Neural progenitor cell (in vitro differentiated cells): Measurements from ENCODE around the gene SLC4A2. TPM values are rescaled to one million over a fixed set of nuclear protein-coding genes. Genes with fewer than 3 reads are reported as not detected.
A peak's percentile ranks its signal among the peaks of the same experiment; 100 is the strongest.

Experiments used
- DNase-seq: peaks from one replicate; pipeline ENCODE4 v3.0.0-alpha.2; 2016; ENCODE audit warnings: low spot score
- H2AFZ ChIP-seq: fragments of 200-600 bp; sonication (generic); replicated peaks from 2 replicates; pipeline ENCODE4 v1.6.1; 2016; ENCODE audit warnings: antibody characterized with exemption
- H3F3A ChIP-seq: fragments of 200-600 bp; sonication (generic); 2 replicates; pipeline ENCODE4 v1.6.1; 2016; ENCODE audit warnings: antibody characterized with exemption, low read depth
- H3K27ac ChIP-seq: fragments of 200-600 bp; sonication (generic); 2 replicates; pipeline ENCODE4 v1.5.1; 2016; ENCODE audit warnings: mild to moderate bottlenecking
- H3K27me3 ChIP-seq: fragments of 200-600 bp; sonication (generic); 2 replicates; pipeline ENCODE4 v1.6.1; 2016; ENCODE audit warnings: mild to moderate bottlenecking, moderate library complexity
- H3K36me3 ChIP-seq: fragments of 200-600 bp; sonication (generic); 2 replicates; pipeline ENCODE4 v1.5.1; 2016
- H3K4me1 ChIP-seq: fragments of 200-600 bp; sonication (generic); 2 replicates; pipeline ENCODE4 v1.6.1; 2016; ENCODE audit warnings: mixed run types
- H3K4me2 ChIP-seq: fragments of 200-600 bp; sonication (generic); 2 replicates; pipeline ENCODE4 v1.6.1; 2016
- H3K4me3 ChIP-seq: fragments of 200-600 bp; sonication (generic); 2 replicates; pipeline ENCODE4 v1.5.1; 2016
- H3K79me2 ChIP-seq: fragments of 200-600 bp; sonication (generic); 2 replicates; pipeline ENCODE4 v1.6.1; 2016; ENCODE audit warnings: low read depth
- H3K9ac ChIP-seq: fragments of 200-600 bp; sonication (generic); 2 replicates; pipeline ENCODE4 v1.6.1; 2016
- H3K9me3 ChIP-seq: fragments of 200-600 bp; sonication (generic); 2 replicates; pipeline ENCODE4 v1.5.1; 2016; ENCODE audit warnings: low read depth
- H4K20me1 ChIP-seq: fragments of 200-600 bp; sonication (generic); 2 replicates; pipeline ENCODE4 v1.6.1; 2016; ENCODE audit warnings: low read depth
- H3K27ac Mint-ChIP-seq: 3 replicates; pipeline ENCODE4 v1.8.0; 2021; ENCODE audit warnings: mixed read lengths
- H3K27me3 Mint-ChIP-seq: 2 replicates; pipeline ENCODE4 v1.8.0; 2022; ENCODE audit warnings: low read depth, mild to moderate bottlenecking, inconsistent platforms, moderate library complexity, mixed read lengths; ENCODE audit not compliant: insufficient read depth
- H3K36me3 Mint-ChIP-seq: 3 replicates; pipeline ENCODE4 v1.8.0; 2021; ENCODE audit warnings: mixed read lengths
- H3K4me1 Mint-ChIP-seq: 3 replicates; pipeline ENCODE4 v1.8.0; 2021; ENCODE audit warnings: mixed read lengths
- H3K4me3 Mint-ChIP-seq: 3 replicates; pipeline ENCODE4 v1.8.0; 2021; ENCODE audit warnings: mild to moderate bottlenecking, moderate library complexity, mixed read lengths
- H3K9me3 Mint-ChIP-seq: 3 replicates; pipeline ENCODE4 v1.8.0; 2020; ENCODE audit warnings: mixed read lengths
- EZH2 ChIP-seq: fragments of 200-600 bp; sonication (generic); IDR thresholded peaks from 2 replicates; pipeline ENCODE4 v1.6.1; 2017; ENCODE audit warnings: antibody characterized with exemption, mild to moderate bottlenecking, moderate library complexity
- EZH2phosphoT487 ChIP-seq: fragments of 200-600 bp; sonication (generic); IDR thresholded peaks from 2 replicates; pipeline ENCODE4 v1.6.1; 2017; ENCODE audit warnings: antibody characterized with exemption
- total RNA-seq: library from RNA; depleted of rRNA; stranded (reverse); fragments of >200 nt; gene quantifications from 2 replicates; pipeline ENCODE4 v1.2.3, GENCODE V29; 2015; ENCODE audit warnings: low replicate concordance
- TF ChIP-seq, protein P1 (sequence below): fragments of 200-600 bp; sonication (generic); IDR thresholded peaks from 2 replicates; pipeline ENCODE4 v1.5.1; 2017; ENCODE audit warnings: antibody characterized with exemption, mild to moderate bottlenecking

SLC4A2 gene
- total RNA-seq, 1 donor from 2014 or later = 26.1 TPM

DNA sequence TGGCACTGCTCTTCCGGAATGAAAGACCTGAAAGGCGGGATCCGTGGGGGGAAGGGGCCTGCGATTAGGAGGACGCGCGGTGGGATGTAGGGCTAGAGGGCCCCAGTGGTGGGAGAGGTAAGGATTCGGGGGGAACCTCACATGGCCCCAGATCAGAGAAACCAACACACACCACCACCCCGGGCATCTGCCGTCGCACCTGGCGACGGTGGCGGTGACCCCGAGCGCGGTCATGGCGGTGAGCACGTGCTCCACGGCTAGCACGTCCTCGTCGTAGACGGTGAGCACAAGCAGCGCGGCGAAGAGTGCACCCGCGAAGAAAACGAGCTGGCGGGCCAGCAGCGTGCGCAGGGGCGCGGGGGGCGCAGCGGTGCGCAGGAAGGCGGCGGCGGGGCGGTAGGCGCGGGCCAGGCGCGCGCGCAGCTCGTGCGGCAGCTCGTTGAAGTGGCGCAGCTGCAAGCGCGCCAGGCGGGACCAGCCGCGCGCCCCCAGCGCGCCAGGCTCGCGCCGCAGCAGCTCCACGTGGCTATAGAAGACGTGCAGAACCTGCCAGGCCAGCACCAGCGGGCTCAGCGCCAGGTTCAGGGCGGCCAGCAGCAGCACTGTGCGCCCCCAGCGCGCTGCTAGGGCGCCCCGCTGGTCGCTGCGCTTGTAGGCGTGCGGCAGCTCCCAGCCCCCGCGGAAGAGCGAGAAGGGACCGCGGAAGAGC, 40.8 kb upstream of the SLC4A2 start:
- Histone ChIP-seq H3K9ac (no peak overlapping the region), H3K4me3 (peak overlapping the region; percentile 34), H3F3A (peaks cover 31% of the 10 kb centered on the region), H3K9me3 (no peaks in the 10 kb centered on the region), H3K4me2 (peak overlapping the region; percentile 74), H3K27ac (no peak overlapping the region), H3K79me2 (no peaks in the 10 kb centered on the region), H2AFZ (peak overlapping the region; percentile 15), H3K27me3 (peaks cover 42% of the 10 kb centered on the region), H4K20me1 (no peaks in the 10 kb centered on the region), H3K4me1 (peaks cover 29% of the 10 kb centered on the region), H3K36me3 (no peaks in the 10 kb centered on the region)
- Mint-ChIP-seq H3K9me3 (no peaks in the 10 kb centered on the region), H3K36me3 (peaks cover 6% of the 10 kb centered on the region), H3K27ac (peak overlapping the region; percentile 91), H3K4me1 (peaks cover 57% of the 10 kb centered on the region), H3K4me3 (peak overlapping the region; percentile 79), H3K27me3 (peaks cover 16% of the 10 kb centered on the region)
- TF ChIP-seq EZH2phosphoT487 (no peak), EZH2 (peak; percentile 58)
- peak; percentile 66 for DNase-seq

DNA sequence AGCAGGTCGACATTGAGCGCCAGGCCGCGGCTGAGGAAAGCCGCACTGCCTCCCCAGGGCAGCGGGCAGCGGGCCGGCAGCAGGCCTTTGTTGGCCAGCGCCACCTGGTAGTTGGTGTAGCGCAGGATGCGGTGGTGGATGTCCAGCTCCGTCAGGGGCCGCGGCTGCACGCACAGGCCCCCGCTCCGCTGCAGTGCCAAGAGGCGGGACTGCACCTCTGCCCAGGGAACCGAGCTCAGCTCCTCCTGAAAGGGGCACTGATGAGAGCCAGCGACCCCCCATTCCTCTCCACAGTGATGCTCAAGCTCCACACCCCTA, 40.3 kb upstream of the SLC4A2 start:
- Histone ChIP-seq H3K9ac (no peak overlapping the region), H4K20me1 (no peaks in the 10 kb centered on the region), H3K27me3 (peaks cover 41% of the 10 kb centered on the region), H3K4me1 (peaks cover 29% of the 10 kb centered on the region), H3K36me3 (no peaks in the 10 kb centered on the region), H3F3A (peaks cover 31% of the 10 kb centered on the region), H3K79me2 (no peaks in the 10 kb centered on the region), H3K9me3 (no peaks in the 10 kb centered on the region), H2AFZ (no peak overlapping the region), H3K27ac (no peak overlapping the region), H3K4me2 (peak overlapping the region; percentile 66), H3K4me3 (no peak overlapping the region)
- H3K4me3 Mint-ChIP-seq = peak overlapping the region; percentile 65
- H3K4me1 Mint-ChIP-seq = peaks cover 56% of the 10 kb centered on the region
- TF ChIP-seq EZH2 (no peak), EZH2phosphoT487 (peak; percentile 44)
- TF ChIP-seq, protein P1, sequence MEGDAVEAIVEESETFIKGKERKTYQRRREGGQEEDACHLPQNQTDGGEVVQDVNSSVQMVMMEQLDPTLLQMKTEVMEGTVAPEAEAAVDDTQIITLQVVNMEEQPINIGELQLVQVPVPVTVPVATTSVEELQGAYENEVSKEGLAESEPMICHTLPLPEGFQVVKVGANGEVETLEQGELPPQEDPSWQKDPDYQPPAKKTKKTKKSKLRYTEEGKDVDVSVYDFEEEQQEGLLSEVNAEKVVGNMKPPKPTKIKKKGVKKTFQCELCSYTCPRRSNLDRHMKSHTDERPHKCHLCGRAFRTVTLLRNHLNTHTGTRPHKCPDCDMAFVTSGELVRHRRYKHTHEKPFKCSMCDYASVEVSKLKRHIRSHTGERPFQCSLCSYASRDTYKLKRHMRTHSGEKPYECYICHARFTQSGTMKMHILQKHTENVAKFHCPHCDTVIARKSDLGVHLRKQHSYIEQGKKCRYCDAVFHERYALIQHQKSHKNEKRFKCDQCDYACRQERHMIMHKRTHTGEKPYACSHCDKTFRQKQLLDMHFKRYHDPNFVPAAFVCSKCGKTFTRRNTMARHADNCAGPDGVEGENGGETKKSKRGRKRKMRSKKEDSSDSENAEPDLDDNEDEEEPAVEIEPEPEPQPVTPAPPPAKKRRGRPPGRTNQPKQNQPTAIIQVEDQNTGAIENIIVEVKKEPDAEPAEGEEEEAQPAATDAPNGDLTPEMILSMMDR = no peak
- peak overlapping the region; percentile 69 for H3K27ac Mint-ChIP-seq
- peaks cover 16% of the 10 kb centered on the region for H3K27me3 Mint-ChIP-seq
- peaks cover 6% of the 10 kb centered on the region for H3K36me3 Mint-ChIP-seq
- H3K9me3 Mint-ChIP-seq = no peaks in the 10 kb centered on the region
- DNase-seq = peak; percentile 42

DNA sequence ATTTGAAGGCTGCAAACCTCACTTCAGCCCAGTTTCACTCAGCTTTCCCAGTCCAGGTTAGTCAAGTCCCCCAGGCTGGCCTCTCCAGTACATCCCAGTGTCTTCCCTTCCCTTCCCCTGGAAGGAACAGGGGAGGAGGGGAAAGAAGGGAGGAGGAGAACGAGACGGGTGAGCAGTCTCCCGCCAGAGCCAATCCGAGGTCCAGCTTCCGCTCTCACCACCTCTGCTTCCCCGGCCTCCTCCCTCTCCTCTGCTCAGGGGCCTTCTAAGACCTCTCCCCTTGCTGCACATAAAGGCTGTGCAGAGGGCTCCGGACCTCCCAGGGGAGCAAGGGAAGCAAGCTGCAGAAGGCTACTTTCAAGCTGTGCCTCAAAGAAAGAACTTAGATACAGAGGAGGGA, 39.2 kb upstream of the SLC4A2 start:
- no peaks in the 10 kb centered on the region for H4K20me1 ChIP-seq
- H3K27me3 ChIP-seq = peaks cover 48% of the 10 kb centered on the region
- no peak overlapping the region for H3K9ac ChIP-seq
- DNase-seq = peak; percentile 77
- H2AFZ ChIP-seq = peak overlapping the region; percentile 84
- Mint-ChIP-seq H3K36me3 (peaks cover 4% of the 10 kb centered on the region), H3K27ac (peak overlapping the region; percentile 84), H3K9me3 (no peaks in the 10 kb centered on the region), H3K27me3 (peaks cover 16% of the 10 kb centered on the region), H3K4me3 (peak overlapping the region; percentile 60), H3K4me1 (peaks cover 56% of the 10 kb centered on the region)
- H3K4me3 ChIP-seq = peak overlapping the region; percentile 18
- H3K9me3 ChIP-seq = no peaks in the 10 kb centered on the region
- peak overlapping the region; percentile 61 for H3K4me2 ChIP-seq
- H3K36me3 ChIP-seq = no peaks in the 10 kb centered on the region
- peaks cover 31% of the 10 kb centered on the region for H3F3A ChIP-seq
- no peaks in the 10 kb centered on the region for H3K79me2 ChIP-seq
- TF ChIP-seq EZH2phosphoT487 (no peak), EZH2 (no peak)
- TF ChIP-seq, protein P1 = no peak
- H3K27ac ChIP-seq = peak overlapping the region; percentile 52
- peaks cover 32% of the 10 kb centered on the region for H3K4me1 ChIP-seq

DNA sequence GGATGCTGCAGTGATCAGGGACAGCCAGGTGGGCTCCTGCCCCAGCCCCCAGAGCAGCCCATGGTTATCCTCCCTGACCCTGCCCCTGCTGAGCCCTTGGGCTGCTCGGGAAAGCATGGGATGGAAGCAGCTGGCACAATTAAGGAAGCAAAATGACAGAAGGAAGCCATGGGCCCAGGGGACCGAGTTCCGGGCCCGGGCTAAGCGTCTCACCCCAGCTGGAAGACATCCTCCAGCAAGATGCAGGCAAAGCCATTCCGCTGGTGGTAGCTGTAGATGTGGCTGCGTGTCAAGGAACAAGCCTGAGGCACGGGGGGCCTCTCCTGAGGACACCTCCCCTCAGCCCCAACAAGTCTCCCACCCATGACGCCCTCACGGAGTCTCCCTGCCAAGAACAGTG, 36.2 kb upstream of the SLC4A2 start:
- Mint-ChIP-seq H3K9me3 (no peaks in the 10 kb centered on the region), H3K27me3 (peaks cover 16% of the 10 kb centered on the region), H3K36me3 (no peaks in the 10 kb centered on the region), H3K4me1 (peaks cover 59% of the 10 kb centered on the region), H3K4me3 (no peak overlapping the region), H3K27ac (no peak overlapping the region)
- peaks cover 42% of the 10 kb centered on the region for H3F3A ChIP-seq
- no peak overlapping the region for H3K4me2 ChIP-seq
- H4K20me1 ChIP-seq = no peaks in the 10 kb centered on the region
- H3K36me3 ChIP-seq = no peaks in the 10 kb centered on the region
- DNase-seq = no peak
- H2AFZ ChIP-seq = no peak overlapping the region
- H3K27ac ChIP-seq = no peak overlapping the region
- H3K9ac ChIP-seq = no peak overlapping the region
- peaks cover 43% of the 10 kb centered on the region for H3K27me3 ChIP-seq
- no peaks in the 10 kb centered on the region for H3K9me3 ChIP-seq
- peaks cover 40% of the 10 kb centered on the region for H3K4me1 ChIP-seq
- no peaks in the 10 kb centered on the region for H3K79me2 ChIP-seq
- no peak overlapping the region for H3K4me3 ChIP-seq
- TF ChIP-seq, protein P1 = no peak
- no peak for TF ChIP-seq EZH2phosphoT487
- no peak for TF ChIP-seq EZH2
